ENCODE measurements around the gene APH1A.

DNA sequence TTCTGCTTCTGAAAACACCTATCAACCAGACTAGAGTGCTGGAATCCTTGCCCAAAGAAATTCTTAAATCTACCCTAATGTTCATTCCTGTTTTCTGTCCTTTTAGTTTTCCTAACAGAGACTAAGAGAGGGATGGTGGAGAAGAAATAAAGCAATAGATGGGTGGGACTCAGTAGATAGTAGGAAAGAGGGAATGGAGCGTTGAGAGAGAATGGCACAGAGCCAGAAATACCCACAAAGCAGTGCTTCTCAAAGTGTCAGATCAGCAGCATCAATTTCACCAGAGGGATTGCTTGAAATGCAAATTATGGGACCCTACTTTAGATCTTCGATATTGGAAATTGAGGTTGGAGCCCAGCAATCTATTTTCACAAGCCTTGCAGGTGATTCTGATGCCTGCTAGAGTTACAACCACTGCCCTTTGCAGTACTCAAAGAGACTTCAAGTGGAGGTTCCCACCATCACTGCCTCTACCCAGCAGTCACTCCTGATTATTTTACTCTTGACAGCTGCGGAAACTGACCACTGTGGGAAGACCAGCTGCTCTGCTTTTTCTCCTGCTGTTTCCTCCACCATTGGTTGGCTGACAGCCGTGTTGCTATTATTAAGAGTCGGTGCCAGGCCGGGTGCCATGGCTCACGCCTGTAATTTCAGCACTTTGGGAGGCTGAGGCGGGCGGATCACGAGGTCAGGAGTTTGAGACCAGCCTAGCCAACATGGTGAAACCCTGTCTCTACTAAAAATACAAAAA, 41.1 kb upstream of the APH1A start:
- TF ChIP-seq, protein P1, sequence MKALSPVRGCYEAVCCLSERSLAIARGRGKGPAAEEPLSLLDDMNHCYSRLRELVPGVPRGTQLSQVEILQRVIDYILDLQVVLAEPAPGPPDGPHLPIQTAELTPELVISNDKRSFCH (CRISPR knock-in tag; IDR thresholded peaks at IDR 0.05): no peak
- TF ChIP-seq, protein P1 (tag; IDR thresholded peaks at IDR 0.05): no peak
- TF ChIP-seq ZNF639 (CRISPR knock-in tag; conservative IDR thresholded peaks at IDR 0.05 in 1 of 2, IDR thresholded peaks at IDR 0.05 in 1 of 2) (no peak), ZNF24 (IDR thresholded peaks at IDR 0.05) (no peak), HDAC3 (IDR thresholded peaks at IDR 0.05; ENCODE audit: borderline replicate concordance, partially characterized antibody) (no peak), CTCF (IDR thresholded peaks at IDR 0.05 in 2 of 3, conservative IDR thresholded peaks at IDR 0.05 in 1 of 3; ENCODE audit: insufficient read depth in 2 of 3, low read depth in 1 of 3, low read length in 3 of 3) (no peak), SRF (CRISPR knock-in tag; IDR thresholded peaks at IDR 0.05) (no peak)
- TF ChIP-seq, protein P2, sequence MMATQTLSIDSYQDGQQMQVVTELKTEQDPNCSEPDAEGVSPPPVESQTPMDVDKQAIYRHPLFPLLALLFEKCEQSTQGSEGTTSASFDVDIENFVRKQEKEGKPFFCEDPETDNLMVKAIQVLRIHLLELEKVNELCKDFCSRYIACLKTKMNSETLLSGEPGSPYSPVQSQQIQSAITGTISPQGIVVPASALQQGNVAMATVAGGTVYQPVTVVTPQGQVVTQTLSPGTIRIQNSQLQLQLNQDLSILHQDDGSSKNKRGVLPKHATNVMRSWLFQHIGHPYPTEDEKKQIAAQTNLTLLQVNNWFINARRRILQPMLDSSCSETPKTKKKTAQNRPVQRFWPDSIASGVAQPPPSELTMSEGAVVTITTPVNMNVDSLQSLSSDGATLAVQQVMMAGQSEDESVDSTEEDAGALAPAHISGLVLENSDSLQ (IDR thresholded peaks at IDR 0.05): no peak
- TF ChIP-seq, protein P3, sequence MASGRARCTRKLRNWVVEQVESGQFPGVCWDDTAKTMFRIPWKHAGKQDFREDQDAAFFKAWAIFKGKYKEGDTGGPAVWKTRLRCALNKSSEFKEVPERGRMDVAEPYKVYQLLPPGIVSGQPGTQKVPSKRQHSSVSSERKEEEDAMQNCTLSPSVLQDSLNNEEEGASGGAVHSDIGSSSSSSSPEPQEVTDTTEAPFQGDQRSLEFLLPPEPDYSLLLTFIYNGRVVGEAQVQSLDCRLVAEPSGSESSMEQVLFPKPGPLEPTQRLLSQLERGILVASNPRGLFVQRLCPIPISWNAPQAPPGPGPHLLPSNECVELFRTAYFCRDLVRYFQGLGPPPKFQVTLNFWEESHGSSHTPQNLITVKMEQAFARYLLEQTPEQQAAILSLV (tag; IDR thresholded peaks at IDR 0.05): no peak

Measured in K562 (cell line).